Stimulated activated naive CD8-positive, alpha-beta T cell treated with anti-CD3 and anti-CD28 coated beads, Interleukin-15, Interleukin-2, amounts not matched to agents 100 U/mL and 50 U/mL, for 24 hours (primary cell): ENCODE data around the gene XPO4.
A peak's percentile ranks its signal among the peaks of the same experiment; 100 is the strongest.

ENCODE experiments used
- ATAC-seq: fragments of 150-1000 bp; cut with Tn5 transposase; one replicate; pipeline ENCODE4 v1.10.0; 2021
- DNase-seq: peaks from one replicate; pipeline ENCODE4 v3.0.0; 2021

XPO4 gene

GRCh38 chr13:20826843-20827560 is 75.5 kb downstream of the XPO4 start:
- ATAC-seq = no peak
- DNase-seq = no peak

- ATAC-seq (no peak), DNase-seq (no peak)
Observed at GRCh38 chr13:20826301-20826700, 76.2 kb downstream of the XPO4 start.

GRCh38 chr13:20825477-20825875 is 77.1 kb downstream of the XPO4 start:
- DNase-seq (no peak), ATAC-seq (no peak)

- DNase-seq (no peak), ATAC-seq (no peak)
Observed at GRCh38 chr13:20824762-20825476, 77.6 kb downstream of the XPO4 start.

- ATAC-seq (no peak), DNase-seq (no peak)
Observed at GRCh38 chr13:20823071-20823470, 79.5 kb downstream of the XPO4 start.

- no peak for DNase-seq
- no peak for ATAC-seq
Observed at GRCh38 chr13:20822406-20822805, 80.1 kb downstream of the XPO4 start.

- DNase-seq (no peak), ATAC-seq (peak; percentile 57)
Observed at GRCh38 chr13:20819715-20820114, 82.8 kb downstream of the XPO4 start.

- ATAC-seq (no peak), DNase-seq (no peak)
Observed at GRCh38 chr13:20815464-20815863, 87.1 kb downstream of the XPO4 start.

- no peak for ATAC-seq
- DNase-seq = no peak
Observed at GRCh38 chr13:20814224-20814910, 88.2 kb downstream of the XPO4 start.

GRCh38 chr13:20812890-20813289 is 89.7 kb downstream of the XPO4 start:
- DNase-seq (no peak), ATAC-seq (no peak)

- DNase-seq = no peak
- peak; percentile 65 for ATAC-seq
Observed at GRCh38 chr13:20810808-20811207, 91.7 kb downstream of the XPO4 start.

GRCh38 chr13:20808874-20809273 is 93.7 kb downstream of the XPO4 start:
- no peak for ATAC-seq
- DNase-seq = no peak

- peak; percentile 55 for ATAC-seq
- no peak for DNase-seq
Observed at GRCh38 chr13:20803180-20803965, 99.2 kb downstream of the XPO4 start.

GRCh38 chr13:20801707-20802106 is 100.8 kb downstream of the XPO4 start:
- no peak for ATAC-seq
- DNase-seq = no peak

GRCh38 chr13:20799726-20800416 is 102.7 kb downstream of the XPO4 start:
- ATAC-seq (no peak), DNase-seq (no peak)

- DNase-seq (no peak), ATAC-seq (no peak)
Observed at GRCh38 chr13:20798027-20798426, 104.5 kb downstream of the XPO4 start.

- ATAC-seq = no peak
- DNase-seq = no peak
Observed at GRCh38 chr13:20796791-20797508, 105.6 kb downstream of the XPO4 start.

GRCh38 chr13:20789665-20790064 is 112.9 kb downstream of the XPO4 start:
- ATAC-seq = no peak
- no peak for DNase-seq

GRCh38 chr13:20788312-20788711 is 114.2 kb downstream of the XPO4 start:
- no peak for DNase-seq
- no peak for ATAC-seq

- no peak for ATAC-seq
- no peak for DNase-seq
Observed at GRCh38 chr13:20787180-20787579, 115.4 kb downstream of the XPO4 start.

GRCh38 chr13:20782116-20782708 is 120.3 kb downstream of the XPO4 start:
- no peak for DNase-seq

More at GRCh38 chr13:20782116-20782708, 120.3 kb downstream of the XPO4 start:
- ATAC-seq = no peak
